ENCODE data around the gene PTPRK.

The PTPRK gene

GRCh38 chr6:128118401-128118800, 402.0 kb downstream of the PTPRK start:
- DNase-seq, result no peak

GRCh38 chr6:128117916-128118315, 402.5 kb downstream of the PTPRK start:
- no peak for DNase-seq

GRCh38 chr6:128114164-128114563, 406.2 kb downstream of the PTPRK start:
- DNase-seq, result no peak

- no peak for DNase-seq
These were observed 407.9 kb downstream of the PTPRK start for GRCh38 chr6:128112494-128112893.

GRCh38 chr6:128111096-128111495, 409.3 kb downstream of the PTPRK start:
- no peak for DNase-seq

GRCh38 chr6:128107682-128108081, 412.7 kb downstream of the PTPRK start:
- no peak for DNase-seq

- DNase-seq, result no peak
These were observed 420.7 kb downstream of the PTPRK start for GRCh38 chr6:128099571-128100197.

- DNase-seq, result no peak
These were observed 422.3 kb downstream of the PTPRK start for GRCh38 chr6:128098000-128098581.

GRCh38 chr6:128097009-128097408, 423.4 kb downstream of the PTPRK start:
- no peak for DNase-seq

- no peak for DNase-seq
These were observed 425.0 kb downstream of the PTPRK start for GRCh38 chr6:128095362-128095761.

GRCh38 chr6:128079021-128079420, 441.4 kb downstream of the PTPRK start:
- DNase-seq, result no peak

GRCh38 chr6:128078276-128078675, 442.1 kb downstream of the PTPRK start:
- no peak for DNase-seq

GRCh38 chr6:128076843-128077242, 443.6 kb downstream of the PTPRK start:
- no peak for DNase-seq

GRCh38 chr6:128074567-128074966, 445.8 kb downstream of the PTPRK start:
- DNase-seq, result no peak

GRCh38 chr6:128073389-128073788, 447.0 kb downstream of the PTPRK start:
- DNase-seq, result no peak

GRCh38 chr6:128071212-128071611, 449.2 kb downstream of the PTPRK start:
- no peak for DNase-seq

- no peak for DNase-seq
These were observed 450.0 kb downstream of the PTPRK start for GRCh38 chr6:128070406-128070805.

GRCh38 chr6:128069188-128069587, 451.2 kb downstream of the PTPRK start:
- no peak for DNase-seq

- no peak for DNase-seq
These were observed 452.3 kb downstream of the PTPRK start for GRCh38 chr6:128068119-128068479.

- DNase-seq, result no peak
These were observed 452.8 kb downstream of the PTPRK start for GRCh38 chr6:128067446-128068118.

- no peak for DNase-seq
These were observed 455.3 kb downstream of the PTPRK start for GRCh38 chr6:128065072-128065471.

- no peak for DNase-seq
These were observed 455.9 kb downstream of the PTPRK start for GRCh38 chr6:128064540-128064895.

GRCh38 chr6:128063850-128064539, 456.4 kb downstream of the PTPRK start:
- DNase-seq, result no peak

Data from hematopoietic multipotent progenitor cell treated with erythropoietin and hydrocortisone succinate and interleukin-3 and kit ligand, for 6 days (in vitro differentiated cells).